K562 (cell line): ENCODE results near the gene ENTPD8. TPM values are rescaled to one million over a fixed set of nuclear protein-coding genes. Genes with fewer than 3 reads are reported as not detected.

Experiments
- ATAC-seq: fragments of 200-7000 bp; cut with Tn5 transposase; 3 replicates; pipeline ENCODE4 v1.9.1; 2020; ENCODE audit warnings: moderate library complexity
- BruUV-seq: library from RNA; stranded (reverse); fragments of 400-500 nt; replicated peaks from 2 replicates; lab custom pipeline; 2021; lab: Mats Ljungman, UMichigan
- CTCF ChIA-PET: fragments of 300-600 bp; formaldehyde crosslinking; extraction: SDS; loops from one replicate; lab custom pipeline; 2021; ENCODE audit warnings: low intra/inter-chr PET ratio; lab: Yijun Ruan, JAX
- POLR2A ChIA-PET: fragments of 300-600, 350-650 bp; sonication (Branson Sonifier 250); formaldehyde crosslinking; extraction: SDS; loops from one replicate; lab custom pipeline; 2021; ENCODE audit warnings: antibody characterized with exemption, inconsistent platforms; lab: Yijun Ruan, JAX
- DNase-seq, 4 experiments: peaks; one replicate each; pipeline versions ENCODE4 v3.0.0 to v3.0.0-alpha.2; 2011 to 2018; ENCODE audit warnings: low spot score in 3 of 4, mixed read lengths in 3 of 4; ENCODE audit errors: extremely low read depth in 1 of 4
- FAIRE-seq: peaks from 2 replicates; lab custom pipeline; 2011; peaks lifted over from hg19 to GRCh38; lab: Jason Lieb, UNC
- H2AFZ ChIP-seq: 2 replicates; pipeline ENCODE4 v1.6.0; 2011; ENCODE audit warnings: low read depth, low read length, control low read depth, inconsistent platforms
- H3K27ac ChIP-seq: fragments of 200-600 bp; 3 replicates; pipeline ENCODE4 v1.8.0; 2011; ENCODE audit warnings: low read depth, mild to moderate bottlenecking, control low read depth, inconsistent platforms, low read length, moderate library complexity, mixed read lengths; ENCODE audit errors: extremely low read depth
- H3K27me3 ChIP-seq, 2 experiments: fragments of 300-600 bp in 1 of 2; 2 replicates in 1 of 2; 3 replicates in 1 of 2; pipeline versions ENCODE4 v1.6.0 to v1.8.0; 2011; ENCODE audit warnings: inconsistent platforms in 2 of 2, low read length in 2 of 2, mild to moderate bottlenecking in 1 of 2, mixed read lengths in 1 of 2, moderate library complexity in 1 of 2; ENCODE audit not compliant: control insufficient read depth in 2 of 2, insufficient read depth in 2 of 2
- H3K36me3 ChIP-seq: fragments of 300-600 bp; 3 replicates; pipeline ENCODE4 v1.8.0; 2011; ENCODE audit warnings: mild to moderate bottlenecking, low read length, inconsistent platforms; ENCODE audit not compliant: control insufficient read depth, insufficient read depth
- H3K4me1 ChIP-seq, 2 experiments: fragments of 200-600 bp in 1 of 2; replicated peaks in 1 of 2; 2 replicates in 1 of 2; 3 replicates in 1 of 2; pipeline versions ENCODE4 v1.5.1 to v1.8.0; 2011; ENCODE audit warnings: inconsistent platforms in 2 of 2, low read length in 2 of 2, mild to moderate bottlenecking in 1 of 2, mixed read lengths in 1 of 2, moderate library complexity in 1 of 2; ENCODE audit not compliant: control insufficient read depth in 2 of 2, insufficient read depth in 2 of 2
- H3K4me2 ChIP-seq: 2 replicates; pipeline ENCODE4 v1.6.1; 2011; ENCODE audit warnings: low read length, control low read depth, inconsistent platforms, mixed read lengths; ENCODE audit not compliant: insufficient read depth
- H3K4me3 ChIP-seq: fragments of 200-600 bp; sonication (generic), shearing (Covaris generic); 2 replicates; pipeline ENCODE4 v1.5.1; 2016; ENCODE audit warnings: control low read depth, inconsistent platforms
- H3K79me2 ChIP-seq: fragments of 200-600 bp; 3 replicates; pipeline ENCODE4 v1.8.0; 2011; ENCODE audit warnings: low read length, inconsistent platforms; ENCODE audit not compliant: control insufficient read depth, insufficient read depth
- H3K9ac ChIP-seq, 2 experiments: 2 replicates each; pipeline versions ENCODE4 v1.6.0 to v1.6.1; 2011; ENCODE audit warnings: low read depth in 2 of 2, low read length in 2 of 2, control low read depth in 1 of 2, inconsistent platforms in 1 of 2, mild to moderate bottlenecking in 1 of 2, mixed read lengths in 1 of 2; ENCODE audit not compliant: insufficient read depth in 1 of 2
- H3K9me1 ChIP-seq: one replicate; pipeline ENCODE4 v1.6.0; 2011; ENCODE audit warnings: inconsistent platforms, mild to moderate bottlenecking, low read length, moderate library complexity; ENCODE audit not compliant: control insufficient read depth, insufficient read depth
- H3K9me3 ChIP-seq: replicated peaks from 2 replicates; pipeline ENCODE4 v1.5.1; 2011; ENCODE audit warnings: low read depth, low read length, inconsistent platforms; ENCODE audit not compliant: control insufficient read depth, insufficient read depth
- H4K20me1 ChIP-seq: replicated peaks from 2 replicates; pipeline ENCODE4 v1.6.1; 2011; ENCODE audit warnings: low read length, inconsistent platforms, mixed read lengths; ENCODE audit not compliant: control insufficient read depth, insufficient read depth
- FIP1L1 ChIP-seq: fragments of 200-400 bp; formaldehyde crosslinking; IDR thresholded peaks from 2 replicates; pipeline ENCODE4 v1.6.1; 2018; ENCODE audit warnings: mild to moderate bottlenecking, low read depth, low read length; ENCODE audit not compliant: poor library complexity, severe bottlenecking
- FOXJ2 ChIP-seq: fragments of 200-800 bp; sonication (Bioruptor generic); IDR thresholded peaks from 2 replicates; pipeline ENCODE4 v1.6.1; 2016; ENCODE audit warnings: missing genetic modification characterization, missing compliant biosample characterization
- POLR2G ChIP-seq: fragments of 200-400 bp; formaldehyde crosslinking; IDR thresholded peaks from 2 replicates; pipeline ENCODE4 v1.6.1; 2017; ENCODE audit warnings: low read depth, mild to moderate bottlenecking, antibody characterized with exemption, low read length, moderate library complexity
- SIN3B ChIP-seq: fragments of 450-650 bp; IDR thresholded peaks from 2 replicates; pipeline ENCODE4 v1.6.1; 2017; ENCODE audit warnings: low read depth, mild to moderate bottlenecking, moderate library complexity
- YY1 ChIP-seq, 3 experiments: IDR thresholded peaks; 2 replicates each; pipeline ENCODE4 v1.6.1; 2011; ENCODE audit warnings: low read length in 2 of 3, mild to moderate bottlenecking in 2 of 3, moderate library complexity in 2 of 3, borderline replicate concordance in 1 of 3, control low read depth in 1 of 3, low read depth in 1 of 3; ENCODE audit not compliant: insufficient read depth in 3 of 3, insufficient replicate concordance in 2 of 3, control insufficient read depth in 1 of 3, insufficient read length in 1 of 3; ENCODE audit errors: extremely low read depth in 1 of 3
- WGBS: fragments of 100-300 bp; shearing (Covaris generic); methylation state at CpG from one replicate; pipeline ENCODE4 v1.1.6; 2016; ENCODE audit warnings: low coverage, mixed read lengths; ENCODE audit not compliant: insufficient coverage; ENCODE audit errors: missing lambda C conversion rate; 5-methylcytosine and 5-hydroxymethylcytosine counted together
- in situ Hi-C: fragments of 300-500 bp; cut with MboI; formaldehyde crosslinking; loops from 4 replicates; pipeline ENCODE4 v1.15.0; 2018; ENCODE audit warnings: inconsistent platforms, mixed read lengths
- intact Hi-C: fragments of 100-400 bp; cut with micrococcal nuclease; formaldehyde crosslinking; loops from 2 replicates; pipeline ENCODE4 v1.14.2; 2022
- polyA plus RNA-seq, 8 experiments: library from polyadenylated mRNA; depleted of rRNA in 4 of 8; stranded (reverse) in 5 of 8; unstranded in 3 of 8; fragments of >200 nt; fragmentation: Nextera tagmentation in 2 of 8; fragmentation: Illumina TruSeq in 1 of 8; extraction: Ambion mirVana in 2 of 8; extraction: Trizol in 1 of 8; gene quantifications; 2 replicates each; pipeline versions ENCODE4 v1.2.1 to v1.2.3, GENCODE V29; 2011 to 2014; ENCODE audit warnings: inconsistent platforms in 1 of 8, missing spikeins in 1 of 8
- total RNA-seq, 7 experiments: library from RNA; depleted of rRNA in 6 of 7; stranded (reverse); fragments of >200 nt in 6 of 7; fragmentation: Illumina TruSeq in 2 of 7; extraction: Trizol in 2 of 7; gene quantifications; 2 replicates each; pipeline versions ENCODE4 v1.2.1 to v1.2.3, GENCODE V29; 2011 to 2021; ENCODE audit warnings: low replicate concordance in 1 of 7

Gene ENTPD8
- total and polyA plus RNA-seq, 9 of the 15 experiments (the other 6 are each of a cell fraction or from before 2014, with no cell fraction given): 0.06 to 0.27 (median 0.19) TPM; not detected in 5

- BruUV-seq: no TSS peak
- in situ Hi-C loops (loop anchor here (5.0 kb wide), 1 partner anchor 159 kb away; no protein-coding TSS in a partner anchor), intact Hi-C loops (loop anchor here (5.0 to 10.0 kb wide), 2 partner anchors 89 to 144 kb away; partner anchors contain the start of gene NRARP)
- Histone ChIP-seq H3K9ac (peak overlapping the region in 1 of 2 experiments; percentile 80; a peak in 2 of 4 replicates), H3K27ac (no peak overlapping the region), H3K27me3 (no peaks in the 10 kb centered on the region), H3K4me3 (no peak overlapping the region), H3K9me1 (no peaks in the 10 kb centered on the region), H3K9me3 (no peaks in the 10 kb centered on the region), H3K36me3 (peaks cover 19% of the 10 kb centered on the region; the same call in 2 of the 3 replicates), H3K79me2 (no peaks in the 10 kb centered on the region), H2AFZ (no peak overlapping the region), H3K4me1 (peaks cover 8 to 58% of the 10 kb centered on the region in 2 experiments; a peak in 4 of 5 replicates), H4K20me1 (no peaks in the 10 kb centered on the region), H3K4me2 (peak overlapping the region; percentile 54; the same call in 1 of the 2 replicates)
- ChIA-PET POLR2A (interaction anchor here (1.7 kb wide), 1 partner anchor 11 kb away, joined by 3 read pairs; no protein-coding TSS in a partner anchor), CTCF (interaction anchor here (0.6 to 1.1 kb wide), 5 partner anchors 21 to 150 kb away, joined by 3 to 5 read pairs (median 4); partner anchors contain the start of genes EXD3 and NRARP)
- ATAC-seq: no peak; the same call in 2 of the 3 replicates
- TF ChIP-seq SIN3B (no peak), POLR2G (peak; percentile 58; the same call in 1 of the 2 replicates), YY1 (IDR thresholded peaks at IDR 0.05; ENCODE audit: borderline replicate concordance in 1 of 3, control insufficient read depth in 1 of 3, extremely low read depth in 1 of 3, insufficient read depth in 3 of 3, insufficient read length in 1 of 3, insufficient replicate concordance in 2 of 3, low read depth in 1 of 3, low read length in 2 of 3) (peak in 1 of 3 experiments; percentile 0), FOXJ2 (tag) (no peak), FIP1L1 (peak; percentile 27)
- WGBS: 19% methylated on average over 18 of the region's 19 CpGs
- FAIRE-seq: no peak
- no peak for DNase-seq
These were observed 4.8 kb upstream of the ENTPD8 start for GRCh38 chr9:137445930-137446431.
